Medulla oblongata (tissue), 1 donor: ENCODE data around the gene ANKZF1.

ENCODE experiments used
- DNase-seq: peaks from one replicate; pipeline ENCODE4 v3.0.0-alpha.2; 2015; ENCODE audit errors: extremely low spot score

ANKZF1 gene

DNA sequence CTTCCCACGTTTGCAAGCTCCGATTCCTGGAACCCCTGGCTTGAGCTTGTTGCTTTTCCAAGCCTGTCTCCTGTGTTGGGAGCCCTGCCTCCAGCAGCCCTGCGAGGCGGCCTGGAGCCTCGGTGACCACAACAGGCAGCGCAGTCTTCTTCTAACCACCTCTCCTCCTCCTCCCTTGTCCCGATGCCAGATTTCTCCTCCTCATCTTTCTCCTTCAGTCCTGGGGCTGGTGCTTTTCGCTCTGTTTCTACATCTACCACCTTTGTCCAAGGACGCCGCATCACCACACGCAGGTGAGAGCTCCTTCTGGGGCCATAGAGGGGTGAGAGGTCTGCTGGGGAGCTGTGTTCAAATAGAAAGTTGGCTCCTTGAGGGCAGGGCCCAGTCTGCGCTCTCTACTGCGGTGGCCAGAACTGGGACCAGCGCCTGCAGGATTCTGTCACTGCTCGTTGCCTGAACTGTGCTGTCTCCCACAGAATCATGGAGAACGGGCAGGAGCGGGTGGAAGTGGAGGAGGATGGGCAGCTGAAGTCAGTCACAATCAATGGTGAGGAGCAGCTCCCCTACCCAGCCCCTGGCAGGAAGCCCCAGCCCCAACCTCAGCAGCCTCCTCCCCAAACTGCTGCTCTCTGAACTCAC lies 53.5 kb downstream of the ANKZF1 start:
- no peak for DNase-seq

DNA sequence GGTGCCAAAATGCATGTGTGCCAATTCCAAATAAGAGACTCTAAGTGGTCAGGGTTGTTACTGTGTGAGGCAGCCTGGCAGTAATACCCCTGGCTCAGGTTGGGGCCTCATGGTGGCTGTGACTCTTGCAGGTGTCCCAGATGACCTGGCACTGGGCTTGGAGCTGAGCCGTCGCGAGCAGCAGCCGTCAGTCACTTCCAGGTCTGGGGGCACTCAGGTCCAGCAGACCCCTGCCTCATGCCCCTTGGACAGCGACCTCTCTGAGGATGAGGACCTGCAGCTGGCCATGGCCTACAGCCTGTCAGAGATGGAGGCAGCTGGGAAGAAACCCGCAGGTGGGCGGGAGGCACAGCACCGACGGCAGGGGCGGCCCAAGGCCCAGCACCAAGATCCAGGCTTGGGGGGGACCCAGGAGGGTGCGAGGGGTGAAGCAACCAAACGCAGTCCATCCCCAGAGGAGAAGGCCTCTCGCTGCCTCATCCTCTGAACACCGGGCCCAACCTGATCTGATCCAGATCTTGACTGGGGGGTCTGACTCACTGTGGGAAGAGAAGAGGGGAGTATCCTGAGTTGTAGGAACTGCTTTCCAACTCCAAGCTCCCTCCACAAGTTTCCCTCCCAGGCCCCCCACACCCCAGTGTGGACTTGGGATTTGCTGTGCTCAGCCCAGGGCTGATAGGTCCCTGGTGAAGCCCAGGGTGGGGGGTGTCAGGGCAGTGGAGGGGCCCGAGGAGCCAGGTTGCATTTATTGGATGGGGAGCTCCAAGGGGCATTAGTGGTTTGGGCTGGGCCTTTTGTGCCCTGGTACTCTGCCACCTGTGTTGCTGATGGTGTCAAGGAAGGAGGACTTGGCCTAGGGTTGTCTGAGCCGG lies 55.1 kb downstream of the ANKZF1 start:
- DNase-seq: no peak

GRCh38 chr2:219285373-219285735 lies 55.7 kb downstream of the ANKZF1 start:
- DNase-seq: no peak

DNA sequence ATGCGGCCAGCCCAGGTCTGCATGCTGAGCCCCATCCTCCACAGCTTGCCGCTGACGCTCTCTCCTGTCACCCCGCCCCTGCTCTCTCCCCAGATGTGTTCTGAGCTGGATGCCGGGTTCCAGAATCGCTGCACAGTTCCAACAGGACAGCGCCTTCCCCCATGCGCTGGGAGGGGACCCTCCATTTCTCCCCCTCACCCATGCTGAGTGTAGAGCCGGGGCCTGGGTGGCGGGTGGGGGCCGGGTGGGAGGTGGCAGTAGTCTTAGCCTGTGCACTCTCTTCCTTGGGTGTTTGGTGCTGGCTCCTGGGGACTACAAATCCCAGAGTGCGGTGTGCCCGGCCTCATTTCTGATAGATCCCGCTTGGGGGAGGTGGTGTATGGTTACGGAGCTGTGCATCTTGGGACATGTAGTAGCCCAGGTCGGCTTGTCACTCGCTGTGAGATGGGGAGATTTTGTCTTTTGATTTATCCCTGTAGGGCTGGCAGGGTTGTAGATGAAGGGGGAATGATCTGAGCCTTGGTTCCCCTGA lies 56.4 kb downstream of the ANKZF1 start:
- peak; percentile 61 for DNase-seq
